Body of pancreas (tissue), 4 donors: ENCODE results near the gene PLXDC2. TPM values are rescaled to one million over a fixed set of nuclear protein-coding genes. Genes with fewer than 3 reads are reported as not detected.

Source experiments
- ATAC-seq: fragments of 150-250 bp; one replicate; pipeline ENCODE4 v1.9.1; 2016
- DNase-seq, 4 donors: peaks; one replicate each; pipeline ENCODE4 v3.0.0-alpha.2; 2019
- H3K27ac ChIP-seq, 4 donors: fragments of 200-600 bp; sonication (generic); 1 replicate in 3 of 4; 2 replicates in 1 of 4; pipeline versions ENCODE4 v1.5.1 to v1.6.1; 2016 to 2019; ENCODE audit warnings: mild to moderate bottlenecking in 1 of 4, mixed read lengths in 1 of 4, moderate library complexity in 1 of 4
- H3K27me3 ChIP-seq, 2 donors: fragments of 200-600 bp; sonication (generic); one replicate each; pipeline ENCODE4 v1.6.0; 2016; ENCODE audit warnings: mild to moderate bottlenecking in 1 of 2
- H3K36me3 ChIP-seq, 2 donors: fragments of 200-600 bp; sonication (generic); replicated peaks in 1 of 2; 2 replicates each; pipeline ENCODE4 v1.5.1; 2016; ENCODE audit warnings: low read depth in 2 of 2; ENCODE audit not compliant: insufficient read depth in 1 of 2
- H3K4me1 ChIP-seq: fragments of 200-600 bp; sonication (generic); one replicate; pipeline ENCODE4 v1.6.0; 2016
- H3K4me3 ChIP-seq, 2 donors: fragments of 200-600 bp; sonication (generic); 1 replicate in 1 of 2; 2 replicates in 1 of 2; pipeline ENCODE4 v1.5.1; 2016 to 2019
- H3K9me3 ChIP-seq, 3 donors: fragments of 200-600 bp; sonication (generic); 1 replicate in 2 of 3; 2 replicates in 1 of 3; pipeline ENCODE4 v1.5.1; 2016
- CTCF ChIP-seq, 7 experiments: fragments of 450-650 bp in 4 of 7; fragments of 200-600 bp in 3 of 7; sonication (generic) in 3 of 7; IDR thresholded peaks; one replicate each; pipeline ENCODE4 v1.5.1; 2016 to 2019; ENCODE audit warnings: antibody characterized with exemption in 7 of 7
- POLR2A ChIP-seq, 3 donors: fragments of 450-650 bp; IDR thresholded peaks; one replicate each; pipeline ENCODE4 v1.6.1; 2016; ENCODE audit warnings: antibody characterized with exemption in 3 of 3, mild to moderate bottlenecking in 2 of 3
- WGBS, 2 donors: methylation state at CpG; one replicate each; pipeline ENCODE4 v1.1.5; 2017; 5-methylcytosine and 5-hydroxymethylcytosine counted together
- intact Hi-C: fragments of 100-400 bp; cut with DNase I; formaldehyde crosslinking; loops from one replicate; pipeline ENCODE4 v1.15.1; 2023
- total RNA-seq, 2 donors: library from RNA; depleted of rRNA; stranded (reverse); fragments of >200 nt; gene quantifications; one replicate each; pipeline ENCODE4 v1.1.0, GENCODE V29; 2016

PLXDC2 gene
- total RNA-seq, 2 donors from 2014 or later = 8.2 to 13.5 TPM

DNA sequence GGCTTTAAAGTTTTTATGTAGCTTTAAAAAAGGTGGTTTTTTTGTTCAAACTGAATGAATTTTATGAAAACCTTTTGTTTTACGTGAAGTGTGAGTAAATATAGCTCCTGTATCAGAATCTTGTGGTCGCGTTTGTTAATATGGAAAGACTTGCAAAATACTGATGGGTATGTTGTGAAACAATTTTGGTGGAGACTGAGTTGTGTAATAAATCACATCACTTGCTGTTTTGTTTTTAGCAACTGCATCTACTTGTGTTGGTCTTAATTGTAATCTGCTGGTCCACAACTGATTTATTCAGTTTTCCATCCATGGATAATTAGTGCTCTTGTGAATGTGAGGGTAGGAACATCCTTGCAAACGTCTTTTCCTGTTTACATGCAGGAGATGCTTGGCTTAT lies 10.5 kb downstream of the PLXDC2 start:
- peak overlapping the region in 1 of 4 donors; percentile 20 for H3K27ac ChIP-seq
- no peak for TF ChIP-seq POLR2A (IDR thresholded peaks at IDR 0.05)
- no peak for TF ChIP-seq CTCF (IDR thresholded peaks at IDR 0.05)
- WGBS, 2 donors = 40 to 58% methylated on average over 4 of the region's 4 CpGs
- ATAC-seq (no peak), DNase-seq (no peak)
- H3K9me3 ChIP-seq = no peaks in the 10 kb centered on the region
- intact Hi-C loops = no loop called here
- no peaks in the 10 kb centered on the region for H3K27me3 ChIP-seq
- no peaks in the 10 kb centered on the region for H3K36me3 ChIP-seq
- no peak overlapping the region for H3K4me3 ChIP-seq
- no peaks in the 10 kb centered on the region for H3K4me1 ChIP-seq

GRCh38 chr10:19828278-19829049 lies 12.2 kb downstream of the PLXDC2 start:
- Histone ChIP-seq H3K27ac (no peak overlapping the region), H3K4me1 (no peaks in the 10 kb centered on the region), H3K4me3 (no peak overlapping the region), H3K36me3 (no peaks in the 10 kb centered on the region), H3K27me3 (no peaks in the 10 kb centered on the region), H3K9me3 (no peaks in the 10 kb centered on the region)
- ATAC-seq (no peak), DNase-seq (no peak)
- intact Hi-C loops = no loop called here
- TF ChIP-seq POLR2A (IDR thresholded peaks at IDR 0.05) (no peak), CTCF (IDR thresholded peaks at IDR 0.05) (no peak)
- WGBS, 2 donors = 54 to 77% methylated on average over 3 of the region's 3 CpGs

GRCh38 chr10:19832699-19833098 lies 16.5 kb downstream of the PLXDC2 start:
- no peak for DNase-seq
- H3K4me3 ChIP-seq = no peak overlapping the region
- WGBS, 2 donors = 25% methylated on average over 9 of the region's 9 CpGs
- no peaks in the 10 kb centered on the region for H3K9me3 ChIP-seq
- H3K36me3 ChIP-seq = no peaks in the 10 kb centered on the region
- H3K27me3 ChIP-seq = no peaks in the 10 kb centered on the region
- H3K27ac ChIP-seq = peak overlapping the region in 1 of 4 donors; percentile 53
- intact Hi-C loops = no loop called here
- no peak for TF ChIP-seq CTCF (IDR thresholded peaks at IDR 0.05)
- TF ChIP-seq POLR2A (IDR thresholded peaks at IDR 0.05) = no peak
- no peaks in the 10 kb centered on the region for H3K4me1 ChIP-seq
- no peak for ATAC-seq

DNA sequence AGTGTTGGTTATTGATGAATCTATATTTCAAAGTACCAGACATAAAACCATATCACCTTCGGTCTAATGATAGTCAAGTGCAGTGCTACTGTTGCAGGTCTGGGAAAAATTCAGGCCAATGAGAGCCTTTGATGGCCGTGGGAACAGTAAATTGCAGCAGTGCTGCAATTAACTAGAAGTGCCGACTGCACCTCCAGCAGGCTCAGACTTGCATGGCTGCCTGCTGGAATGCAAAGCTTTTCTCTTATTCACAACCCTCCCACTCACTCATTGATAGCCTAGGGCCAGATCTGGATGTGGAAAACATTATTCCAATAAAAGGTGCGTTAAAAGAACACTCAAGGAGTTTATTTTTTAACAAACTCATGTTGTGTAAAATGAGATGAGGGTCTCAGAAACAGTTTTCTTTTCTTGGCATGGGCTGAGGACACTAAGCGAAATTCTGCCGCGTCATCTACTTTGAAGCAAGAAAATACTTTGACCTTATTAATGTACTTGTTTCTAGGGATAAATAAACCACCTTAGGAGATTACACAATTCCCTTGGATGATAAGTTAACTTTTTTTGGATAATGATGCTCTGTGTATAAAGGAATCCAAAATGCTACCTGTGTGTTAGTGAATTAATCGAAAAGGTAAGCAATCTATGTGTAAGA lies 17.1 kb downstream of the PLXDC2 start:
- Histone ChIP-seq H3K9me3 (no peaks in the 10 kb centered on the region), H3K36me3 (no peaks in the 10 kb centered on the region), H3K27ac (no peak overlapping the region), H3K4me1 (no peaks in the 10 kb centered on the region), H3K4me3 (no peak overlapping the region), H3K27me3 (no peaks in the 10 kb centered on the region)
- no peak for TF ChIP-seq CTCF (IDR thresholded peaks at IDR 0.05)
- TF ChIP-seq POLR2A (IDR thresholded peaks at IDR 0.05) = no peak
- ATAC-seq = no peak
- intact Hi-C loops = no loop called here
- no peak for DNase-seq
- 53 to 55% methylated on average over 8 of the region's 8 CpGs for WGBS, 2 donors
